SU-DHL-6 (cell line): ENCODE data around the gene RBFOX2.

Experiments
- EZH2phosphoT487 ChIP-seq: fragments of 200-600 bp; sonication (generic), shearing (Covaris generic); conservative IDR thresholded peaks from 2 replicates; pipeline ENCODE4 v1.6.1; 2018; ENCODE audit warnings: mild to moderate bottlenecking, antibody characterized with exemption, low read length, moderate library complexity, mixed read lengths
- TF ChIP-seq, protein P1 (sequence below): fragments of 200-600 bp; sonication (generic); IDR thresholded peaks from one replicate; pipeline ENCODE4 v1.5.1; 2017; ENCODE audit warnings: antibody characterized with exemption, mild to moderate bottlenecking, low read length, moderate library complexity; ENCODE audit not compliant: insufficient read depth, poor library complexity, severe bottlenecking

DNA sequence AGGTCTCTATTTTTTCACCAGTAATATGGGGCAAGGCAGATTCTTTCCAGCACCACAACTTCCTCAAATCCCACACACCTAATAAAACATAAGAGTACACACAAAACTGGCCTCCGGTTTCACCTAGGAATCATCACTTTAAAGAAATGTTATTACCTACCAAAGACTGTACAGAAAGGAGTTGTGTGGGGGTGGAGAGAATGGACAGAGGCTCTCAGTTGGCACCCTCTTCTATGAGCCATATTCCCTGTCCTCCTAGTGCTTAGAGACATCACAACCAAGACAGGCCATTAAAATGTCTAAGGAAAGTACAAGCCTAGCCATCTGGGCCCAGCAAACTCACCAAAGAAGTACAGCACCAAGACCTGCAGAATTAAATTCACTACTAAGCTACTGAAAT is 56.1 kb downstream of the RBFOX2 start:
- TF ChIP-seq, protein P1, sequence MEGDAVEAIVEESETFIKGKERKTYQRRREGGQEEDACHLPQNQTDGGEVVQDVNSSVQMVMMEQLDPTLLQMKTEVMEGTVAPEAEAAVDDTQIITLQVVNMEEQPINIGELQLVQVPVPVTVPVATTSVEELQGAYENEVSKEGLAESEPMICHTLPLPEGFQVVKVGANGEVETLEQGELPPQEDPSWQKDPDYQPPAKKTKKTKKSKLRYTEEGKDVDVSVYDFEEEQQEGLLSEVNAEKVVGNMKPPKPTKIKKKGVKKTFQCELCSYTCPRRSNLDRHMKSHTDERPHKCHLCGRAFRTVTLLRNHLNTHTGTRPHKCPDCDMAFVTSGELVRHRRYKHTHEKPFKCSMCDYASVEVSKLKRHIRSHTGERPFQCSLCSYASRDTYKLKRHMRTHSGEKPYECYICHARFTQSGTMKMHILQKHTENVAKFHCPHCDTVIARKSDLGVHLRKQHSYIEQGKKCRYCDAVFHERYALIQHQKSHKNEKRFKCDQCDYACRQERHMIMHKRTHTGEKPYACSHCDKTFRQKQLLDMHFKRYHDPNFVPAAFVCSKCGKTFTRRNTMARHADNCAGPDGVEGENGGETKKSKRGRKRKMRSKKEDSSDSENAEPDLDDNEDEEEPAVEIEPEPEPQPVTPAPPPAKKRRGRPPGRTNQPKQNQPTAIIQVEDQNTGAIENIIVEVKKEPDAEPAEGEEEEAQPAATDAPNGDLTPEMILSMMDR: no peak
- no peak for TF ChIP-seq EZH2phosphoT487
